ENCODE results near the gene UAP1. TPM values are rescaled to one million over a fixed set of nuclear protein-coding genes. Genes with fewer than 3 reads are reported as not detected.

The UAP1 gene
- total RNA-seq, 1 experiment from 2014 or later, result 26.9 TPM

- Histone ChIP-seq H3K56ac (ENCODE audit: insufficient read length, low read depth, low read length) (no peak overlapping the region), H3K9me3 (ENCODE audit: control insufficient read depth, low read depth, low read length) (no peaks in the 10 kb centered on the region), H3K79me1 (ENCODE audit: insufficient read depth, low read depth, low read length, poor library complexity, severe bottlenecking) (peaks cover 3% of the 10 kb centered on the region), H2BK12ac (ENCODE audit: insufficient read length, low read depth, low read length) (no peak overlapping the region), H2BK5ac (ENCODE audit: insufficient read length, low read length) (no peak overlapping the region), H2BK15ac (ENCODE audit: low read depth, low read length) (no peak overlapping the region), H3K23ac (ENCODE audit: insufficient read length, low read depth, low read length) (no peak overlapping the region), H3K14ac (ENCODE audit: insufficient read depth, low read length) (no peak overlapping the region), H3T11ph (ENCODE audit: low read length) (no peak overlapping the region), H3K4ac (ENCODE audit: low read depth, low read length) (no peak overlapping the region), H3K18ac (ENCODE audit: insufficient read length, low read depth, low read length) (no peak overlapping the region), H4K5ac (ENCODE audit: insufficient read length, low read depth, low read length) (no peak overlapping the region), H2BK20ac (ENCODE audit: low read depth, low read length, poor library complexity, severe bottlenecking) (no peak overlapping the region), H4K20me1 (ENCODE audit: control insufficient read depth, insufficient read depth, insufficient read length) (peaks cover 2% of the 10 kb centered on the region), H2BK120ac (ENCODE audit: low read depth, low read length, poor library complexity, severe bottlenecking) (no peak overlapping the region), H4K91ac (ENCODE audit: insufficient read length, low read depth, low read length) (no peak overlapping the region), H2AK5ac (ENCODE audit: insufficient read length, low read length) (no peak overlapping the region), H3K27me3 (ENCODE audit: insufficient read depth, low read length) (no peaks in the 10 kb centered on the region), H3K23me2 (ENCODE audit: insufficient read length, low read depth, low read length, poor library complexity, severe bottlenecking) (peaks cover 5% of the 10 kb centered on the region), H4K8ac (replicated peaks; ENCODE audit: insufficient read length, low read depth, low read length) (no peak overlapping the region), H3K79me2 (ENCODE audit: insufficient read depth, low read length) (no peaks in the 10 kb centered on the region; the same call in 1 of the 2 replicates), H3K4me2 (ENCODE audit: insufficient read depth, insufficient read length, low read length) (no peak overlapping the region), H3K9ac (ENCODE audit: extremely low read depth, insufficient read length, low read length) (no peak overlapping the region), H3K27ac (ENCODE audit: insufficient read length, low read depth, low read length) (no peak overlapping the region), H3K4me1 (ENCODE audit: insufficient read depth, low read length) (no peaks in the 10 kb centered on the region; the same call in 1 of the 2 replicates), H2AFZ (ENCODE audit: low read length) (no peak overlapping the region)
- peaks cover 4% of the 10 kb centered on the region for H3K27me3 Mint-ChIP-seq (ENCODE audit: low read depth)
- peaks cover 4 to 16% (median 4%) of the 10 kb centered on the region in 3 experiments; a peak in 4 of 7 replicates for H3K36me3 Mint-ChIP-seq (ENCODE audit: insufficient read depth in 1 of 3, low read depth in 3 of 3)
- H3K4me1 Mint-ChIP-seq, result peaks cover 14 to 16% of the 10 kb centered on the region in 2 experiments
- no peak for TF ChIP-seq CTCF (conservative IDR thresholded peaks at IDR 0.05)
- H3K9me3 Mint-ChIP-seq, result no peaks in the 10 kb centered on the region
- no peak overlapping the region for H3K4me3 Mint-ChIP-seq
- no peak for DNase-seq
- H3K27ac Mint-ChIP-seq, result no peak overlapping the region
Observed at GRCh38 chr1:162565460-162565859, 3.9 kb downstream of the UAP1 start.

Measured in H9 (cell line).